Activated CD4-positive, alpha-beta T cell treated with anti-CD3 and anti-CD28 coated beads, Interleukin-2, amount 10 ng/mL, durations not matched to agents 24 days and 14 days (primary cell): Measurements from ENCODE around the gene UPK3B. TPM values are rescaled to one million over a fixed set of nuclear protein-coding genes. Genes with fewer than 3 reads are reported as not detected.
"Not testable (repeated sequence)": the region's sequence is repeated elsewhere in the genome, so short reads cannot be mapped to it uniquely, and the experiment has no call there.

Experiments used
- DNase-seq: peaks from one replicate; pipeline ENCODE4 v3.0.0; 2022
- H3K27ac Mint-ChIP-seq: one replicate; pipeline ENCODE4 v1.8.0; 2022; ENCODE audit warnings: mild to moderate bottlenecking, mixed read lengths
- H3K27me3 Mint-ChIP-seq: one replicate; pipeline ENCODE4 v1.8.0; 2022; ENCODE audit warnings: mixed read lengths
- H3K36me3 Mint-ChIP-seq: one replicate; pipeline ENCODE4 v1.8.0; 2022; ENCODE audit warnings: low read depth, mild to moderate bottlenecking, mixed read lengths
- H3K4me1 Mint-ChIP-seq: one replicate; pipeline ENCODE4 v1.8.0; 2021; ENCODE audit warnings: mixed read lengths
- H3K4me3 Mint-ChIP-seq: one replicate; pipeline ENCODE4 v1.8.0; 2022; ENCODE audit warnings: mild to moderate bottlenecking, moderate library complexity, mixed read lengths
- H3K9me3 Mint-ChIP-seq: one replicate; pipeline ENCODE4 v1.8.0; 2021; ENCODE audit warnings: mixed read lengths
- intact Hi-C: fragments of 100-400 bp; cut with micrococcal nuclease; formaldehyde crosslinking; loops from one replicate; pipeline ENCODE4 v1.15.1; 2023
- total RNA-seq: library from RNA; stranded (reverse); gene quantifications from 2 replicates; pipeline ENCODE4 v1.2.3, GENCODE V29; 2022

The UPK3B gene
- total RNA-seq, 1 donor from 2014 or later = 1.2 TPM

DNA sequence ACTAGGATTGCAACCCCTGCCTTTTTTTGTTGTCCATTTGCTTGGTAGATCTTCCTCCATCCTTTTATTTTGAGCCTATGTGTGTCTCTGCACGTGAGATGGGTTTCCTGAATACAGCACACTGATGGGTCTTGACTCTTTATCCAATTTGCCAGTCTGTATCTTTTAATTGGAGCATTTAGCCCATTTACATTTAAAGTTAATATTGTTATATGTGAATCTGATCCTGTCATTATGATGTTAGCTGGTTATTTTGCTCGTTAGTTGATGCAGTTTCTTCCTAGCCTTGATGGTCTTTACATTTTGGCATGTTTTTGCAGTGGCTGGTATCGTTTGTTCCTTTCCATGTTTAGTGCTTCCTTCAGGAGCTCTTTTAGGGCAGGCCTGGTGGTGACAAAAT, 54.6 kb downstream of the UPK3B start:
- peaks cover 24% of the 10 kb centered on the region for H3K36me3 Mint-ChIP-seq
- not testable (repeated sequence) for H3K4me3 Mint-ChIP-seq, H3K27me3 Mint-ChIP-seq

More for the DNA sequence above, 54.6 kb downstream of the UPK3B start:
- peaks cover 12% of the 10 kb centered on the region for H3K4me1 Mint-ChIP-seq
- DNase-seq, H3K27ac Mint-ChIP-seq, H3K9me3 Mint-ChIP-seq, intact Hi-C loops: not testable (repeated sequence)

Other genes starting within 250 kb of the UPK3B start
- gene HSPB1, start 207.9 kb upstream of the UPK3B start, total RNA-seq = 112 and 117 TPM in 2 replicates
- 183 and 185 TPM in 2 replicates for gene YWHAG, start 151.6 kb upstream of the UPK3B start, total RNA-seq
- gene SSC4D, start 100.9 kb upstream of the UPK3B start, total RNA-seq = 0.77 and 0.80 TPM in 2 replicates
- 7.4 and 7.5 TPM in 2 replicates for gene ZP3, start 85.6 kb upstream of the UPK3B start, total RNA-seq
- 23.7 and 26.3 TPM in 2 replicates for gene DTX2, start 48.8 kb upstream of the UPK3B start, total RNA-seq
- gene SPDYE16, start 32.7 kb downstream of the UPK3B start, total RNA-seq = 0.47 TPM in 1 of 2 replicates, not detected in the other
- gene POMZP3, start 116.7 kb downstream of the UPK3B start, total RNA-seq = 6.9 and 10.1 TPM in 2 replicates